Ecto neural progenitor cell (in vitro differentiated cells): ENCODE measurements around the gene RBM41.
A peak's percentile ranks its signal among the peaks of the same experiment; 100 is the strongest.
"Not testable (repeated sequence)": the region's sequence is repeated elsewhere in the genome, so short reads cannot be mapped to it uniquely, and the experiment has no call there.

ENCODE experiments used
- DNase-seq: peaks from one replicate; pipeline ENCODE4 v3.0.0-alpha.2; 2018; ENCODE audit warnings: low spot score

Gene RBM41

DNA sequence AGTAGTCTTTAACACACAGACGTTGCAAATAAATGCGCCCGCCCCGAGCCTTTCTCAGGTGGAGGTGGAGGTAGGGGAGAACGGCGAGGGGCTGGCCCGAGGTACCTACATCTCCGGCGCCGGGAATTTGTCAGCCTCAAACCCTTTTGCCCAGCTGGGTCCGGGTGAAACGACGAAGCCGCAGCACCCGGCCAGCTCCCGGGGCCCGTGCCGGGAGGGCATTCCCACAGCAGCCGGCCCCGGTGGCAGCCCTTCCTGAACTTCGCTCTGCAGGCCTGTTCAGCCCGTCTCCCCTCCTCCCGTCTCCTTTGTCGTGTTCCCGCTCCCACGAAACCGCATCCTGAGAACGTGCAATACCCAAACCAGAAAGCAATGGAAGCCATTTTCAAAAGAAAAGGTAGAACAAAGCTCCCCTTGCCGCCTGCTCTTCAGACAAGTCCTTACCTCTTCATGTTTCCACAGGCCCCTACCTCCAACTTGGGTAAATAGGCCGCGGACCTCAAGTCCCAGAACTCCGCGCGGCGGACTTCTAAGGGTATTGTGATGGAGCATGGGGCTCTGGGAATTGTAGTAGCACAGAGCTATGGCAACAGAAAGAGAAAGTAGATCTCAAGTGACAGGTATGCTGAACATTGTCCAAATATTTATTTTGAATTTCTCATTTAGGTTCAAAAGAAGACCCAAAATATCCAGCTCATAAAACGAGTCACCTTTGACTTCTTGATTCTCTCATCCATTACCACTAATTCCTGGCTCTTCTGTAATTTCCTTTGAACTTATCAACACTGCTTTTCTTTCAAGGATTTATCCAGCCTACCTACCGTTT is at the start of gene RBM41:
RBM41 (minus strand) TSS at position 501 of the 826 bp plus-strand sequence; CDS start at position 452, 49 bp downstream.
- peak; percentile 67 for DNase-seq

DNA sequence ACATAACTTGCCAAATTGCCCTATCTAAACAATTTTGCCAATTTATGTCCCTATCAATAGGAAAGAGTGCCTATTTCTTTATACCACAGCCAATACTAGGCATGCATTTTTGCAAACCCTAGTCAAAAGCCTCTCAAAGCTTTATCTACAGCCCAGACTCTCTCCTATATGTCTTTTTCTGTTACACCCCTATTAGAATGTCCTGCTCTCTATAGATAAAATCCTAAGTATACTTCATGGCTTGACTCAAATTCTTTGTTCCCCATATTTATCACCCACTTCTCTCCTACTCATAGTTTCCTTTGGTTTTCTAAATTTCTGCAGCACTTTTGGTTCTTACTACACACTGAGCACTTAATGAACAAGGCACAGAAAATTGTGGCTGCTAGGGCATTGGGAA is 49.6 kb upstream of the RBM41 start:
- no peak for DNase-seq

DNA sequence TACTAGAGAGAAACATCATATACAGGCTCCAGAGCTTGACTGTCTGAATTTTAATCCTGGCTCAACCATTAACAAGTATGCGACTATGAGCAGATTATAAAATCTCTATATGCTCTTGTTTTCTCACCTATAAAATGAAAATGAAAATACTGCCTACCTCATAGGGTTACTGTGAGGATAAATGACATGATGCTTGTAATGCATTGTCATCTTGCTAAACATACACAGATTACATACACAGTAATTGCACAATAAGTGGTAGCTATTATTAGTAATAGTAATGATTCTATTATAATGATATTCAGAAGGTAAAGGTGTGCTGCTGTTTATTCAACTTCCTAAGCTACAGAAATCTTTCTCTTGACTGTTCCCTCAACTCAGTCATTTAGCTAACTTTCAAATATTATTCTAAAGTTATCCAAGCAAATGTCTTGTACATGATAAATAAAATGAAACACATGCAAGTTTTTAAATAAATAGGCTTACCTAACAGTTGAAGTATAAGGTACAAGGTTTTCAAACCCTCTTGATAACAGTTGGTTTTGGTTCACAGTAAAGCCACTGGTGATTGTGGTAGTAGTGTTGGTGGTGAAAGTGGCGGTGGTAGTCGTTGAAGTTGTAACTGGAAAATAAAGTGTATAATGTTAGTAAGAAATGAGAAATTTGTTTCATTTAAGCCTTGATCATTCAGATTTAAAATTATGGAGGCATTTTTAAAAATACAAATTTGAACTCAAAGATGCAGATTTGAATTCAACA is 48.7 kb upstream of the RBM41 start:
- no peak for DNase-seq

DNA sequence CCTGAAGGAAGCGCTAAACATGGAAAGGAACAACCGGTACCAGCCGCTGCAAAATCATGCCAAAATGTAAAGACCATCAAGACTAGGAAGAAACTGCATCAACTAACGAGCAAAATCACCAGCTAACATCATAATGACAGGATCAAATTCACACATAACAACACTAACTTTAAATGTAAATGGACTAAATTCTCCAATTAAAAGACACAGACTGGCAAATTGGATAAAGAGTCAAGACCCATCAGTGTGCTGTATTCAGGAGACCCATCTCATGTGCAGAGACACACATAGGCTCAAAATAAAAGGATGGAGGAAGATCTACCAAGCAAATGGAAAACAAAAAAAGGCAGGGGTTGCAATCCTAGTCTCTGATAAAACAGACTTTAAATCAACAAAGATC is 39.0 kb upstream of the RBM41 start:
- not testable (repeated sequence) for DNase-seq

DNA sequence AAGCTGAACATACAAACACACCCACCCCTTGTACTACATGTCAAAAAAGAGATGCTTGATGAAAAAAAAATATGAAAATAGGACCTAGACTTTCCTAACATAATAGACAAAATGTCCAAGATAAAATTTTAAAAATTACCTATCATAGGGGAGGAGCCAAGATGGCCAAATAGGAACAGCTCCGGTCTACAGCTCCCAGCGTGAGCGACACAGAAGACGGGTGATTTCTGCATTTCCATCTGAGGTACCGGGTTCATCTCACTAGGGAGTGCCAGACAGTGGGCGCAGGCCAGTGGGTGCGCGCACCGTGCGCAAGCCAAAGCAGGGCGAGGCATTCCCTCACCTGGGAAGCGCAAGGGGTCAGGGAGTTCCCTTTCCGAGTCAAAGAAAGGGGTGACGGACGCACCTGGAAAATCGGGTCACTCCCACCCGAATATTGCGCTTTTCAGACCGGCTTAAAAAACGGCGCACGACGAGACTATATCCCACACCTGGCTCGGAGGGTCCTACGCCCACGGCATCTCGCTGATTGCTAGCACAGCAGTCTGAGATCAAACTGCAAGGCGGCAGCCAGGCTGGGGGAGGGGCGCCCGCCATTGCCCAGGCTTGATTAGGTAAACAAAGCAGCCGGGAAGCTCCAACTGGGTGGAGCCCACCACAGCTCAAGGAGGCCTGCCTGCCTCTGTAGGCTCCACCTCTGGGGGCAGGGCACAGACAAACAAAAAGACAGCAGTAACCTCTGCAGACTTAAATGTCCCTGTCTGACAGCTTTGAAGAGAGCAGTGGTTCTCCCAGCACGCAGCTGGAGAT is 37.2 kb upstream of the RBM41 start:
- DNase-seq = not testable (repeated sequence)

DNA sequence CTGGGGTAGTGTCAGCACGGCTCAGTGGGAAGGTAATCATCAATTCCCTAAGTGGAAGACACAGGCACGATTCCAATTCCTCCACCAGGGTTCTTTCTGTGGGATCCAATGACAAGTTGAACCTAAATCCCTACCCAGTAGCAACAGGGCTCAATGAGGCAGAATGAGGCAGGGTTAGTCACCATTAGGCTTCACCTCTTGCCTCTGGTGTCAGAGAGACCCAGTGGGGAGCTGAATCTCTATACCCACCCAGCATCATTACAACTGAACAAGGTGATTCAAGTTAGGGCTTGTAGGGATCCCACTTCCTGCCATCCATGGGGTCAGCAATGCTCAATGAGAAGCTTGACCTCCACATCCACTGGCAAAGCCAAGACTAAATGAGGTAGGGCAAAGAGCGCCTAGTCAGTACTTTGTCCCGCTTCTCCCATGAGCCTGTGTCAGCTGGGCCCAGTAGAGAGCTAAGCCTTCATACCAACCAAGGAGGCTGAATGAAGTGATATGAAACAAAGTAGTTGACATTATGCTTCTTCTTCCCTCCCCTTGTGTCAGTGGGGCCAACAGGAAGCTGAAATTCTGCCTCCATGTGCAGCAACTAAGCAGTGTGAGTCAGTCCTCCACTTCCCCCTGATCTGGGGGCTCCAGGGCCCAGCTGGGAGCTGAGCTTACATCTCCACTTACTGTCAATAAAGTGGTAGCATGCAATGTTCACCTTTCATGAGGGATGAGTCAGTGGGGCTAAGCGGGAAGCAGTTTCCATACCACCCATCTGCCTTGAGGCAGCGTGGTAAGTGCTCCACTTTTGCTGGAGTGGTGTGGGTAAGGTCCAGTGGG is 36.4 kb upstream of the RBM41 start:
- DNase-seq = no peak

DNA sequence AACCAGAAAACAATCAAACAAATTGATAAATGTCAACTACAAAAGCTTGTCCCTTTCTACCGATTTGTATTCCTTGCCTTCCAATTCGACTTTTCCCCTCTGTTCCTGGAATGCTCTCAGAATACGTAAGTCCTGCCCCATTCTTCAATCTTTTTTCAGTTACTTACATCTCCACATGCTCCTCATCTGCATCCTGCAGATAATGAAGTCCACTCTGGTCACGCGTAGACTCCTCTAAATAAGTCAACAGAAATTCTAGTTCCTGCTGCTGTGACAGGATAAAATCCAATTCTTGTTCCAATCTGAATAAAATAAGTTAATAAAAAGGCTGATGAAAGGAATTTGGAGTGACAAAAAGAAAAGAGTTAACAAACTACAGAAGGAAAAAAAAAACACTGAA is 34.4 kb upstream of the RBM41 start:
- DNase-seq = no peak

DNA sequence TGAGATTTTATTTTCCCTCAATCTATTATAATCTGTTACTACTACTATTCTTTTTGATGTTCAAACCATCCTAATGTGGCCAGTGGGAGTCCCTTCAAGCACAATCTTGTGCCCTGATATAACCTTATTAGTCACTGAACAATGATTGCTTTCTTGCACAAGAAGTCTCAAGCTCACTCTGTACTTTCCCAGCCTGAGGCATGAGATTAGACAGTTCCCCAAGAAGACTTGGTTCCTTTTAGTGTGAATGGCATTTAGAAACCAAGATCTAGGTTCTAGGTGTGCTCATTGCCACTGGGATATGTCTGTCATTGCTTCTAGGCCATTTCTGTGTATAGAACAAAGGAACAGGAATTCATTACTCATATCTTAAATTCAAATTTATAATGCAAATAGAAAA is 28.0 kb upstream of the RBM41 start:
- DNase-seq = no peak

DNA sequence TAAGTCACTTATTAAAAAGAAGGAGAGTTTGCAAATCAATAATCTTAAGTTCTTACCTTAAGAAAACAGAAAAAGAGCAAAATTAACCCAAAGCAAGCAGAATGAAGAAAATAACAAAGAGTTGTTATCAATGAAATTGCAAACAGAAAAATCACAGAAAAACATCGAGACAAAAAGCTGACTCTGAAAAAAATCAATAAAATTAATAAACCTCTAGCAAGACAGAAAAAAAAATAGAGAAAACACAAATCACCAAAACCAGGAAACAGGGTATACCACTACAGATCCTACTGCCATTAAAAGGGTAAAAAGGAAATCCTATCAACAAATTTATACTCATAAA is 17.3 kb upstream of the RBM41 start:
- DNase-seq = no peak

DNA sequence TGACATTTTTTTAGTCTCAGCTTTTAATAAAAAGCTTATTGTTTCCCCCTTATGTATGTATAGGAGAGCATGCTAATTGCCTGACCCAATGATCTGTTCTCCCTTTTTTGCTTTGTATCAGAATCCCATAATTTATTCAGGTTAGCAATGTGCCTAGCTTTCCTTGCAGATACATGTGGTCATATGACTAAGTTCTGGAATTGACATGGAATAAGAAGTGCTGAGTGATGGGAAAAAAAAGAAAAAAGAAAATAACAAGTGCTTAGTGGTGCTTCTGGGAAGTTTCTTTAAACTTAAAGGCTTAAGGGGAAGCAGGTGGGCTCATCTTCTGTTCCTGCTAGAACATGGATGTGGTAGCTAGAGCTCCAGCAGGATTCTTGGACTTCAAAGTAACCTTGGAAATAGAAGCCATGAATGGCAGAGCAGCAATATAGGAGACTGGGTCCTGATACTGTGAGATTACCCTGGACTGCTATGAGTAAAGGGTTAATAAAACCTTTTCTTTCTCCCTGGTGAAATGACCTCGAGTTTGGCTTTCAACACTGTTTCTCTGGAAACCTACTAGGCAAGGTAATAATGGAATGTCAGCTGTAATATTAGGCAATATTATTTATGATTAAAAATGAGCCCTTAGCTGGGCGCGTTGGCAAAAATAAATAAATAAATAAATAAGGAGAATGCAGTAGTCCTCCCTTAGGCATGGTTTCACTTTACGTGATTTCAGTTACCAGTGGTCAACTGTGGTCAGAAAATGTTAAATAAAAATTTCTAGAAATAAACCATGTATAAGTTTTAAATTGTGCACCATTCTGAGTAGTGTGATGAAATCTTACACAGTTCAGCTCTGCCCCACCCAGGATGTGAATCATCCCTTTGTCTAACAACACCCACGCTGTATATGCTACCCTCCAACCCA is 16.7 kb upstream of the RBM41 start:
- DNase-seq = no peak

DNA sequence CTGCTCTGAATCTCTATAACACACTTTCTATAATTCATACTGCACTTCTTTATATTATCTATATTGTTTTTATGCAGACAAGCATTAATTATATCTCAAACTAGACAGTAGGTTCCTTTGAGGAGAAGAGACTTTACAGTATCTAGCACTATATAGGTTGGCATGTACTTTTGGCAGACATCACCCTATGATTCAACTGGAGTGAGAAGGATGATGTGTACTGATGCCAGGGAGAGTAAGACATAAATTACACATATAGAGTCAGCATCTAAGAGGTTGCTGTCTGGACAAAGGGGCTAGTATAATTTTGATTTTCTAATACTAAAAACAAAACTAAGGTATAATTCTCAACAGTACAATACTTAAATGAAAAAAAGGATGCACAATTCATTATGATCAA is 5.1 kb upstream of the RBM41 start:
- DNase-seq = no peak

DNA sequence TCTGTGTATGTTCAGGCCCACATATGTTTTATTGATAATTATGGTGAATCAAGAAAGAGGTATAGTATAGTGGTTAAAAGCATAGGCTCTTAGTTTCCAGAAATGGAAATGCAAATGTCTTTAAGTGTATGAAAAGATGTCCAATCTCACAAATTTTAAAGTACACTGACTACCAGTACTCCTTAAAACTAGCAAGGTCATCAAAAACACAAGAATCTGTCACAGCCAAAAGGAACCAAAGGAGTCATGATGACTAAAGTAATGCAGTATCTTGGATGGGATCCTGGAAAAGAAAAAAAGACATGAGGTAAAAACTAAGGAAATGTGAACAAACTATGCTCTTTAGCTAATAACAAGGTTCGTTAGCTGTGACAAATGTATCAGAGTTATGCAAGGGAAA is 661 bp upstream of the RBM41 start:
- DNase-seq = no peak

DNA sequence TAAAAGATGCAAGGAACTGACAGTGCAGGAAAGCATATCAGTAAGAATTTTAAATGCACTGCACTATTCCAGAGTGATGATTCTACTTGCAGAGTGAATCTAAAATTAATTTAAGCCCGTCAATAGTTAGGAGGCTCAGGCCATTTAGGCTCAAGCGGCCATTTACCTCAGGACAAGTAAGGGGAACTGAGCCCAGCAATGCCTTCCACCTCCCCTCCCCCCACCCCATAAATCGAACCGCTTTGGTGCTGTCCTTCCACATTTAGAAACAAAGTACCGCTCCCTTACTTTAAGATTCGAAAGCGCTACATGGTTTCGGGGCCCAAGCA is 665 bp downstream of the RBM41 start:
- no peak for DNase-seq

DNA sequence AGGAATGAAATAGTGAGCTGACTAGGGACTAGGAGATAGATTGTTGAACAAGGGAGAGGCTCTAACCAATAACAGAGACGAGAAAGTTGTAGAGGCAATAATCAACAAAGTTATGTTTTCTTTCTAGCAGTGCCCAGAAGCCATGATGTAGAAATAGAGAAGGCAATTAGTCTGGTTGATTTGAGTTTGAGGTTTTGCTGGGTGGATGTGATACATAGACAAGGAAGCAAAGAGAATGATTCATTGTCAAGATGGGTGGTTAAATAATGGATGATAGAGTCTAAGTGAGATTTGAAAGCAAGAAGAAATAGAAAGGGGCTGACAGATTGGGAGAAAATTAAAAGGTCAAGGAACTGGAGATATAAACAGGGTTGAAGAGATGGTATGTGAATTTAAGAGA is 11.2 kb downstream of the RBM41 start:
- no peak for DNase-seq

DNA sequence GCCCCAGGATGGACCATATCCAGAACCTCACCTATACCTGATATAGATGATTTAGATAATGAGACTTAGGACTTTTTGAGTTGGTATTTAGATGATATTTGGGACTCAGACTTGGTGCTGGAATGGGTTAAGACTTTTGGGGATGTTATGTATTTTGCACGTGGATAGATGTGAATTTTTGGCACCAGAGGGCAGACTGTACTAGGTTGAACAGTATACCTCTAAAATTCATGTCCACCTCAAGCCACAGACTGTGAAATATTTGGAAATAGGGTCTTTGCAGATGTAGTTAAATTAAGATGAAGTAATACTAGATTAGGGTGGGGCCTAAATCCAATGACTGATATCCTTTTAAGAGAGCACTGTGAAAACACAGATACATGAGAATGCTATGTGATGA is 15.6 kb downstream of the RBM41 start:
- DNase-seq = no peak

DNA sequence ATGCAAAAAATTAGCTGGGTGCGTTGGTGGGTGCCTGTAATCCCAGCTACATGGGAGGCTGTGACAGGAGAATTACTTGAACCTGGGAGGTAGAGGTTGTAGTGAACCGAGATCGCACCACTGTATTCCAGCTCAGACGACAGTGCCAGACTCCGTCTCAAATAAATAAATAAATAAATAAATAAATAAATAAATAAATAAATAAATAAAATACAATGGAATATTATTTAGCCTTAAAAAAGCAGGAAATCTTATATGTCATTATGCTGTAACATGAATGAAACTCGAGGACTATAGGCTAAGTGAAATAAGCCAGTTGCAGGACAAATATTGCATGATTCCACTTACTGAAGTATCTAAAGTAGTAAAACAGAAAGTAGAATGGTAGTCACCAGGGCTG is 42.5 kb downstream of the RBM41 start:
- no peak for DNase-seq

DNA sequence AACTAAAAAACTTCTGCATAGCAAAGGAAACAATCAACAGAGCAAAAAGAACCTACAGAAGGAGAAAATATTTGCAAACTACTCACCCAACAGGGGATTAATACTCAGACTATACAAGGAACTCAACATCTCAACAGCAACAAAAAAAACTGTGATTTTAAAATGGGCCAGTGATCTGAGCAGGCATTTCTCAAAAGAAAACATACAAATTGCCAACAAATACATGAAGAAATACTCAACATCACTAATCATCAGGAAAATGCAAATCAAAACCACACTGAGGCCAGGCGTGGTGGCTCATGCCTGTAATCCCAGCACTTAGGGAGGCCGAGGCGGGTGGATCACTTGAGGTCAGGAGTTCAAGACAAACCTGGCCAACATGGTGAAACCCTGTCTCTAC is 60.9 kb downstream of the RBM41 start:
- not testable (repeated sequence) for DNase-seq

DNA sequence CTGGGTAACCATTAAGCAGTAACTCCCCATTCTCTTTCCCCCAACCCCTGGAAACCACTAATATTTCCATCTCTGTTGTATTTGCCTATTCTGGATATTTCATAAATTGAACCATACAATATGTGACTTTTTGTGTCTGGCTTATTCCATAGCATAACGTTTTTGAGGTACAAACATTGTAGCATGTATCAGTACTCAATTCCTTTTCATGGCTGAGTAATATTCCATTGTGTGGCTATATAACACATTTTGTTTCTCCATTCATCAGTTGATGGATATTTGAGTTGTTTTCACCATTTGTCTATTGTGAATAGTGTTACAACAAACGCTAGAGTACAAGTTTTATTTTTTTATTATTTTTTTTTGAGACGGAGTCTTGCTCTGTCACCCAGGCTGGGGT is 63.6 kb downstream of the RBM41 start:
- DNase-seq = no peak

DNA sequence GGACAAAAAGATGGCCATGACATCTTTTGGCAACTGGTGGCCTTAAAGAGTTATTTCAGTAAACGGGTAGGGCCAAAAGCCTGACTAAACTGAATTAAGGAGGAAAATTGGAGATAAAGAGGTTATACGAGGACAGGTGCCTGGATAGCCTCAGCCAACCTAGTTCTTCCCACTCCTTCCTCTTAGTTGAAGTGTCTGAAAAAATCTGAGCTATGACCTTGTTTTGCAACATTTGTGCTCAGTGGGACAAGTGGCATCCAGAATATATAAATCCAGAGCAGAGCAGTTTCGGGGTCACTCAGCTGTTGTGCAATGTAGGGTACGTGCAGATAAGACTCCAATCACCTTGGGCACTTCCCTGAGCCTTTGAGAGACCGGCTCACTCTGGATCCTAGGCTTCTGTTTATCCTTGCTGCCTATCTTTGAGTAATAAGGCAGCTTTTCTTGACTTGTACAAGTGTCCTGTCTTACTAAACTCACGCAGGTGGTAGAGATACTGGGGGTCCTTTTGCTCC is 68.4 kb downstream of the RBM41 start:
- DNase-seq = no peak

DNA sequence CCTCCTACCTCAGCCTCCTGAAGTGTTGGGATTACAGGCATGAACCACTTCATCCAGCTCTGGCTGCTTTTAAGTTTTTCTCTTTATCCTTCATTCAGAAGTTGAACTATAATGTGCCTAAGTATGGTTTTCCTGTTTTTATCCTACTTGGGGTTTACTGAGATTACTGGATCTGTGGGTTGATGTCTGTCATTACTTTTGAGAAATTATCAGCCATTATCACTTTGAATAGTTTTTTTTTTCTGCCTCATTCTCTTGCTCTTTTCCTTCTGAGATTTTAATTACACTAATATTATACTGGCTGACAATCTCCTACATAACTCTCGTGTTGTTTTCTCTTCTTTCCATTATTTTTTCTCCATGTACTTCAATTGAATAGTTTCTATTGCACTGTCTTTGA is 71.0 kb downstream of the RBM41 start:
- no peak for DNase-seq

DNA sequence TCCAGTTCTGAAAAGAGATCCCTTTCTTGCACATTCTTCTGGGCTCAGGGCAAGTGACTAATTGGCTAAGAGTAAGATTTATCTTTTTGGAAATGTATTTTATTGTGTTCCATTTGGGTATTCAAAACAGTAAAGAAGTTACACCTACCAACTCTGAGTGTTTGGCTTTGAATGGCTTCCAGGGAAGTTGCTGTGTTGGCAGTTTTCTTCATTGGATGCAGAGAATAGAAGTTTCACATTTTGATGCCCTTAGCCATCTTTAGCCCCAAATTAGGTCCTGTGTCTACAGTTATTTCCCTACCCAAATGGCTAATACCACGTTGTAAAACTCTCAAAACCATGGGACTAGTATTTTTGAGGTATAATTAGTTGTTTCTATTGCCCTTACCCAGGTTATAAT is 88.9 kb downstream of the RBM41 start:
- DNase-seq = no peak
